GM23338 (cell line): ENCODE measurements around the gene VPS50. TPM values are rescaled to one million over a fixed set of nuclear protein-coding genes. Genes with fewer than 3 reads are reported as not detected.
"Not testable (repeated sequence)": the region's sequence is repeated elsewhere in the genome, so short reads cannot be mapped to it uniquely, and the experiment has no call there.

ENCODE experiments used
- ATAC-seq: fragments of 200-7000 bp; cut with Tn5 transposase; 3 replicates; pipeline ENCODE4 v1.9.1; 2020
- DNase-seq: peaks from one replicate; pipeline ENCODE4 v3.0.0-alpha.2; 2015; ENCODE audit warnings: low spot score
- H2AFZ ChIP-seq: fragments of 200-600 bp; sonication (generic); 2 replicates; pipeline ENCODE4 v1.8.0; 2016; ENCODE audit warnings: antibody characterized with exemption, mild to moderate bottlenecking, moderate library complexity
- H3F3A ChIP-seq: fragments of 200-600 bp; sonication (generic); replicated peaks from 2 replicates; pipeline ENCODE4 v1.8.0; 2017; ENCODE audit warnings: antibody characterized with exemption, mixed run types, low read depth
- H3K27ac ChIP-seq: fragments of 200-600 bp; sonication (generic); 2 replicates; pipeline ENCODE4 v1.6.1; 2016; ENCODE audit warnings: low read depth
- H3K27me3 ChIP-seq: fragments of 200-600 bp; sonication (generic); 2 replicates; pipeline ENCODE4 v1.8.0; 2016; ENCODE audit warnings: mild to moderate bottlenecking, mixed run types, moderate library complexity; ENCODE audit not compliant: insufficient read depth
- H3K36me3 ChIP-seq: fragments of 200-600 bp; sonication (generic); 2 replicates; pipeline ENCODE4 v1.8.0; 2016; ENCODE audit warnings: mild to moderate bottlenecking; ENCODE audit not compliant: insufficient read depth
- H3K4me1 ChIP-seq: fragments of 200-600 bp; sonication (generic); 2 replicates; pipeline ENCODE4 v1.8.0; 2016; ENCODE audit warnings: mild to moderate bottlenecking, moderate library complexity; ENCODE audit not compliant: insufficient read depth
- H3K4me2 ChIP-seq: fragments of 200-600 bp; sonication (generic); 2 replicates; pipeline ENCODE4 v1.7.1; 2017; ENCODE audit warnings: mixed run types
- H3K4me3 ChIP-seq: fragments of 200-600 bp; sonication (generic); 2 replicates; pipeline ENCODE4 v1.6.1; 2016; ENCODE audit warnings: mixed run types
- H3K79me2 ChIP-seq: fragments of 200-600 bp; sonication (generic); replicated peaks from 2 replicates; pipeline ENCODE4 v1.8.0; 2017; ENCODE audit warnings: mild to moderate bottlenecking; ENCODE audit not compliant: insufficient read depth
- H3K9me2 ChIP-seq: fragments of 200-600 bp; sonication (generic); 2 replicates; pipeline ENCODE4 v1.8.0; 2017; ENCODE audit not compliant: insufficient read depth
- H4K20me1 ChIP-seq: fragments of 200-600 bp; sonication (generic); replicated peaks from 2 replicates; pipeline ENCODE4 v1.8.0; 2017; ENCODE audit warnings: mild to moderate bottlenecking; ENCODE audit not compliant: insufficient read depth
- H3K27ac Mint-ChIP-seq: 2 replicates; pipeline ENCODE4 v1.8.0; 2020; ENCODE audit warnings: inconsistent platforms, mild to moderate bottlenecking, moderate library complexity, mixed read lengths
- H3K27me3 Mint-ChIP-seq: 3 replicates; pipeline ENCODE4 v1.8.0; 2022; ENCODE audit warnings: low read depth, mild to moderate bottlenecking, moderate library complexity, mixed read lengths, inconsistent platforms; ENCODE audit not compliant: insufficient read depth, poor library complexity
- H3K36me3 Mint-ChIP-seq: 3 replicates; pipeline ENCODE4 v1.8.0; 2021; ENCODE audit warnings: low read depth, mild to moderate bottlenecking, inconsistent platforms, moderate library complexity, mixed read lengths
- H3K4me1 Mint-ChIP-seq: 3 replicates; pipeline ENCODE4 v1.8.0; 2020; ENCODE audit warnings: mild to moderate bottlenecking, inconsistent platforms, mixed read lengths
- H3K4me3 Mint-ChIP-seq: 3 replicates; pipeline ENCODE4 v1.8.0; 2021; ENCODE audit warnings: moderate library complexity, mild to moderate bottlenecking, inconsistent platforms, mixed read lengths
- H3K9me3 Mint-ChIP-seq: 3 replicates; pipeline ENCODE4 v1.8.0; 2020; ENCODE audit warnings: moderate library complexity, mild to moderate bottlenecking, inconsistent platforms, mixed read lengths
- EZH2phosphoT487 ChIP-seq: fragments of 200-600 bp; sonication (generic); IDR thresholded peaks from one replicate; pipeline ENCODE4 v1.8.1; 2018; ENCODE audit warnings: antibody characterized with exemption; ENCODE audit not compliant: unreplicated experiment
- ZNF114 ChIP-seq: fragments of 250-450 bp; sonication (Bioruptor Pico); IDR thresholded peaks from 2 replicates; pipeline ENCODE4 v1.5.0; 2020; ENCODE audit warnings: mild to moderate bottlenecking, moderate library complexity
- ZNF331 ChIP-seq: fragments of 250-450 bp; sonication (Bioruptor Pico); IDR thresholded peaks from 2 replicates; pipeline ENCODE4 v1.5.0; 2020; ENCODE audit warnings: low read depth, mild to moderate bottlenecking, moderate library complexity
- polyA plus RNA-seq: library from polyadenylated mRNA; unstranded; fragments of >200 nt; fragmentation: Nextera tagmentation; extraction: Ambion mirVana; gene quantifications from 2 replicates; pipeline ENCODE4 v1.2.1, GENCODE V29; 2016
- total RNA-seq: library from RNA; depleted of rRNA; stranded (reverse); fragments of >200 nt; shearing (Covaris generic); gene quantifications from 2 replicates; pipeline ENCODE4 v1.2.3, GENCODE V29; 2014
- TF ChIP-seq, protein P1 (sequence below): fragments of 250-450 bp; sonication (Bioruptor Pico); IDR thresholded peaks from 2 replicates; pipeline ENCODE4 v1.5.0; 2020; ENCODE audit warnings: mild to moderate bottlenecking, moderate library complexity

VPS50 gene
- total and polyA plus RNA-seq, 2 experiments from 2014 or later, result 4.3 to 12.3 TPM

DNA sequence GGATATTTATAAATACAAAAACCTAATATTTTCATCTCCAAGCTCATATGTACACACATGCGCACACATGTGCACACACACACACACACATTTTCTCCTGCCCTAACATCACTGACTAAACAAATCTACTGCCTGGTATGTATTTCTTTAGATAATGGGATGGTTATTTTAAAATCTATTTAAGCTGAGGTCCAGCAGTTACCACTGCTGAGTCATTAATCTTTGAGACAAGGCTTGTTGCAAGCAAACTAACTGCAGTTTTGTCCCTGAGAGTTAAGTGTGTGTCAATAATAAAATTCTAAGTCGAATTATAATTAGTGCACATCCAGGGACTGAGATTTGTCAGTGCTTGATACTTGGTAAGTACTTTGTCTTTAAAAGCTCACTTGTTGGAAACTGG lies 135.1 kb downstream of the VPS50 start:
- H4K20me1 ChIP-seq, result no peaks in the 10 kb centered on the region
- Mint-ChIP-seq H3K27ac (no peak overlapping the region), H3K27me3 (no peaks in the 10 kb centered on the region), H3K4me1 (no peaks in the 10 kb centered on the region), H3K36me3 (peaks cover 4% of the 10 kb centered on the region; the same call in 2 of the 3 replicates), H3K9me3 (peaks cover 9% of the 10 kb centered on the region; the same call in 2 of the 3 replicates), H3K4me3 (no peak overlapping the region)
- H3K79me2 ChIP-seq, result no peaks in the 10 kb centered on the region
- TF ChIP-seq EZH2phosphoT487 (no peak), ZNF331 (CRISPR knock-in tag) (no peak), ZNF114 (CRISPR knock-in tag) (no peak)
- TF ChIP-seq, protein P1, sequence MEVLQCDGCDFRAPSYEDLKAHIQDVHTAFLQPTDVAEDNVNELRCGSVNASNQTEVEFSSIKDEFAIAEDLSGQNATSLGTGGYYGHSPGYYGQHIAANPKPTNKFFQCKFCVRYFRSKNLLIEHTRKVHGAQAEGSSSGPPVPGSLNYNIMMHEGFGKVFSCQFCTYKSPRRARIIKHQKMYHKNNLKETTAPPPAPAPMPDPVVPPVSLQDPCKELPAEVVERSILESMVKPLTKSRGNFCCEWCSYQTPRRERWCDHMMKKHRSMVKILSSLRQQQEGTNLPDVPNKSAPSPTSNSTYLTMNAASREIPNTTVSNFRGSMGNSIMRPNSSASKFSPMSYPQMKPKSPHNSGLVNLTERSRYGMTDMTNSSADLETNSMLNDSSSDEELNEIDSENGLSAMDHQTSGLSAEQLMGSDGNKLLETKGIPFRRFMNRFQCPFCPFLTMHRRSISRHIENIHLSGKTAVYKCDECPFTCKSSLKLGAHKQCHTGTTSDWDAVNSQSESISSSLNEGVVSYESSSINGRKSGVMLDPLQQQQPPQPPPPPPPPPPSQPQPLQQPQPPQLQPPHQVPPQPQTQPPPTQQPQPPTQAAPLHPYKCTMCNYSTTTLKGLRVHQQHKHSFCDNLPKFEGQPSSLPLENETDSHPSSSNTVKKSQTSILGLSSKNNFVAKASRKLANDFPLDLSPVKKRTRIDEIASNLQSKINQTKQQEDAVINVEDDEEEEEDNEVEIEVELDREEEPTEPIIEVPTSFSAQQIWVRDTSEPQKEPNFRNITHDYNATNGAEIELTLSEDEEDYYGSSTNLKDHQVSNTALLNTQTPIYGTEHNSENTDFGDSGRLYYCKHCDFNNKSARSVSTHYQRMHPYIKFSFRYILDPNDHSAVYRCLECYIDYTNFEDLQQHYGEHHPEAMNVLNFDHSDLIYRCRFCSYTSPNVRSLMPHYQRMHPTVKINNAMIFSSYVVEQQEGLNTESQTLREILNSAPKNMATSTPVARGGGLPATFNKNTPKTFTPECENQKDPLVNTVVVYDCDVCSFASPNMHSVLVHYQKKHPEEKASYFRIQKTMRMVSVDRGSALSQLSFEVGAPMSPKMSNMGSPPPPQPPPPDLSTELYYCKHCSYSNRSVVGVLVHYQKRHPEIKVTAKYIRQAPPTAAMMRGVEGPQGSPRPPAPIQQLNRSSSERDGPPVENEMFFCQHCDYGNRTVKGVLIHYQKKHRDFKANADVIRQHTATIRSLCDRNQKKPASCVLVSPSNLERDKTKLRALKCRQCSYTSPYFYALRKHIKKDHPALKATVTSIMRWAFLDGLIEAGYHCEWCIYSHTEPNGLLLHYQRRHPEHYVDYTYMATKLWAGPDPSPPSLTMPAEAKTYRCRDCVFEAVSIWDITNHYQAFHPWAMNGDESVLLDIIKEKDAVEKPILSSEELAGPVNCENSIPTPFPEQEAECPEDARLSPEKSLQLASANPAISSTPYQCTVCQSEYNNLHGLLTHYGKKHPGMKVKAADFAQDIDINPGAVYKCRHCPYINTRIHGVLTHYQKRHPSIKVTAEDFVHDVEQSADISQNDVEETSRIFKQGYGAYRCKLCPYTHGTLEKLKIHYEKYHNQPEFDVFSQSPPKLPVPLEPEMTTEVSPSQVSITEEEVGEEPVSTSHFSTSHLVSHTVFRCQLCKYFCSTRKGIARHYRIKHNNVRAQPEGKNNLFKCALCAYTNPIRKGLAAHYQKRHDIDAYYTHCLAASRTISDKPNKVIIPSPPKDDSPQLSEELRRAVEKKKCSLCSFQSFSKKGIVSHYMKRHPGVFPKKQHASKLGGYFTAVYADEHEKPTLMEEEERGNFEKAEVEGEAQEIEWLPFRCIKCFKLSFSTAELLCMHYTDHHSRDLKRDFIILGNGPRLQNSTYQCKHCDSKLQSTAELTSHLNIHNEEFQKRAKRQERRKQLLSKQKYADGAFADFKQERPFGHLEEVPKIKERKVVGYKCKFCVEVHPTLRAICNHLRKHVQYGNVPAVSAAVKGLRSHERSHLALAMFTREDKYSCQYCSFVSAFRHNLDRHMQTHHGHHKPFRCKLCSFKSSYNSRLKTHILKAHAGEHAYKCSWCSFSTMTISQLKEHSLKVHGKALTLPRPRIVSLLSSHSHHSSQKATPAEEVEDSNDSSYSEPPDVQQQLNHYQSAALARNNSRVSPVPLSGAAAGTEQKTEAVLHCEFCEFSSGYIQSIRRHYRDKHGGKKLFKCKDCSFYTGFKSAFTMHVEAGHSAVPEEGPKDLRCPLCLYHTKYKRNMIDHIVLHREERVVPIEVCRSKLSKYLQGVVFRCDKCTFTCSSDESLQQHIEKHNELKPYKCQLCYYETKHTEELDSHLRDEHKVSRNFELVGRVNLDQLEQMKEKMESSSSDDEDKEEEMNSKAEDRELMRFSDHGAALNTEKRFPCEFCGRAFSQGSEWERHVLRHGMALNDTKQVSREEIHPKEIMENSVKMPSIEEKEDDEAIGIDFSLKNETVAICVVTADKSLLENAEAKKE (CRISPR knock-in tag), result no peak
- H3K9me2 ChIP-seq, result peaks cover 8% of the 10 kb centered on the region
- H3K36me3 ChIP-seq, result no peaks in the 10 kb centered on the region
- H3K27me3 ChIP-seq, result no peaks in the 10 kb centered on the region
- ATAC-seq (no peak), DNase-seq (no peak)
- no peak overlapping the region for H2AFZ ChIP-seq
- no peak overlapping the region for H3K27ac ChIP-seq
- H3K4me1 ChIP-seq, result no peaks in the 10 kb centered on the region
- H3K4me2 ChIP-seq, result no peak overlapping the region
- H3K4me3 ChIP-seq, result no peak overlapping the region
- H3F3A ChIP-seq, result no peaks in the 10 kb centered on the region

DNA sequence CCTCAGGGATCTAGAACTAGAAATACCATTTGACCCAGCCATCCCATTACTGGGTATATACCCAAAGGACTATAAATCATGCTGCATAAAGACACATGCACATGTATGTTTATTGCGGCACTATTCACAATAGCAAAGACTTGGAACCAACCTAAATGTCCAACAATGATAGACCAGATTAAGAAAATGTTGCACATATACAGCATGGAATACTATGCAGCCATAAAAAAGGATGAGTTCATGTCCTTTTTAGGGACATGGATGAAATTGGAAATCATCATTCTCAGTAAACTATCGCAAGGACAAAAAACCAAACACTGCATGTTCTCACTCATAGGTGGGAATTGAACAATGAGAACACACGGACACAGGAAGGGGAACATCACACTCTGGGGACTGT lies 138.8 kb downstream of the VPS50 start:
- not testable (repeated sequence) for H4K20me1 ChIP-seq, H3K4me3 Mint-ChIP-seq, H3K27me3 Mint-ChIP-seq, H3K4me1 ChIP-seq, H3K27ac ChIP-seq, H3K36me3 ChIP-seq, H3K4me3 ChIP-seq, DNase-seq, H3K9me2 ChIP-seq, H3F3A ChIP-seq, H3K36me3 Mint-ChIP-seq, H3K4me2 ChIP-seq, H3K9me3 Mint-ChIP-seq, H3K27ac Mint-ChIP-seq, H3K4me1 Mint-ChIP-seq, H3K27me3 ChIP-seq, H3K79me2 ChIP-seq, H2AFZ ChIP-seq, ATAC-seq
